ENCODE data around the gene IFT122.

IFT122 gene

GRCh38 chr3:129567939-129568338 is 127.9 kb downstream of the IFT122 start:
- H3K4me1 ChIP-seq: no peaks in the 10 kb centered on the region
- TF ChIP-seq CTCF (IDR thresholded peaks at IDR 0.05): no peak

GRCh38 chr3:129569856-129570255 is 129.8 kb downstream of the IFT122 start:
- Histone ChIP-seq H3K36me3 (ENCODE audit: control insufficient read depth, insufficient read depth, low read length) (no peaks in the 10 kb centered on the region), H3K9me3 (ENCODE audit: control insufficient read depth, low read length) (no peaks in the 10 kb centered on the region), H3K4me3 (ENCODE audit: low read depth, low read length) (no peak overlapping the region), H3K4me1 (no peaks in the 10 kb centered on the region), H2AFZ (no peak overlapping the region), H3K4me2 (ENCODE audit: low read length) (no peak overlapping the region), H3K79me2 (no peaks in the 10 kb centered on the region), H3K27me3 (ENCODE audit: control insufficient read depth, insufficient read depth, low read length) (no peaks in the 10 kb centered on the region), H3K27ac (no peak overlapping the region), H3K9ac (no peak overlapping the region)
- TF ChIP-seq CTCF (IDR thresholded peaks at IDR 0.05): no peak

More at GRCh38 chr3:129567939-129568338, 127.9 kb downstream of the IFT122 start:
- Histone ChIP-seq H3K4me3 (ENCODE audit: low read depth, low read length) (no peak overlapping the region), H3K36me3 (ENCODE audit: control insufficient read depth, insufficient read depth, low read length) (no peaks in the 10 kb centered on the region), H3K4me2 (ENCODE audit: low read length) (no peak overlapping the region), H3K9ac (no peak overlapping the region), H3K27ac (no peak overlapping the region), H3K79me2 (no peaks in the 10 kb centered on the region), H3K9me3 (ENCODE audit: control insufficient read depth, low read length) (no peaks in the 10 kb centered on the region), H3K27me3 (ENCODE audit: control insufficient read depth, insufficient read depth, low read length) (no peaks in the 10 kb centered on the region), H2AFZ (no peak overlapping the region)

Measured in parathyroid adenoma (tissue), 2 donors.